Activated CD4-positive, alpha-beta T cell treated with anti-CD3 and anti-CD28 coated beads for 4 hours (primary cell): Measurements from ENCODE around the gene SNX12.
A peak's percentile ranks its signal among the peaks of the same experiment; 100 is the strongest.

Source experiments
- DNase-seq, 2 donors: peaks; one replicate each; pipeline ENCODE4 v3.0.0-alpha.2; 2020

Gene SNX12

DNA sequence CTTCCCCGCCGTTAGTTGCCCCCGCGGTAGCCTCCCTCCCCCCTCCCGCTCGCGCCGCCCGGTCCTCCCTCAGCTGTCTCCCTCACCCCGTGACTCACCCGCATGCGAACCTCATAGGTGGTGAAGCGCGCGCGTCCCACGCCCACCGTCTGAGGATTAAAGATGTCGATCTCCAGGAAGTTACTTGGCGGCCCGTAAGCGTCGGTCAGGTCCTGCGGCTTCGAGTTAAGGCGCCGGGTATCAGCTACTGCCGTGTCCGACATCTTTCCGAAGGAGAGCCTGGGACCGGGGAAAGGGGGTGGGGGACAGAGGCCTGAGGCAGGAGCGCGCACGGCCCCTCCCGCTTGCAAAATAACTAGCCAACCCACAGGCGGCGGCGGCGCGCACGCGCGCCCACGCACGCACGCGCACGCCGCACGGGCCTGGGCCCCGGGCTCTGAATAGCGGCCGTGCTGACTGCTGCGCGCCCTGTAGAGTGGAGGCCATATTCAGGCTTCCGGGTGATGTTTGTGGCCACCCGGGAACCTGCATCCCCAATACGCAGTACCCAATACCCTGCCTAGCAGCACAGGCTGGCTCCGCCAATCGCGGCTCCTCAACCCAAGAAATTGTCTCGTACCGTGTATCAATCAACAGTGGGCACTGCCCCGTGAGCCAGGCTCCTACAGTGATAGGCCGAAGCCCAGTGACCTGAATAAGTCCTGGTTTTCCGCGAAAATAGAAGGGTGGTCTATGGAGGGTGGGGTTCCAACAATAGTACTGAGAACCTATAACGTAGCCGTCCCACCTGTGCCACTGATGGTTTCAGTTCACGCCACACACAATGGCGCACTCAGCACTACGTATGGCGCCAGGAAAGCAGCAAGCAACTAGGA is at the start of gene SNX12:
TSS of gene SNX12 (minus strand) at position 291 of the 875 bp plus-strand sequence. CDS start at position 263, 28 bp downstream.
- peak; percentile 82 to 87 for DNase-seq

DNA sequence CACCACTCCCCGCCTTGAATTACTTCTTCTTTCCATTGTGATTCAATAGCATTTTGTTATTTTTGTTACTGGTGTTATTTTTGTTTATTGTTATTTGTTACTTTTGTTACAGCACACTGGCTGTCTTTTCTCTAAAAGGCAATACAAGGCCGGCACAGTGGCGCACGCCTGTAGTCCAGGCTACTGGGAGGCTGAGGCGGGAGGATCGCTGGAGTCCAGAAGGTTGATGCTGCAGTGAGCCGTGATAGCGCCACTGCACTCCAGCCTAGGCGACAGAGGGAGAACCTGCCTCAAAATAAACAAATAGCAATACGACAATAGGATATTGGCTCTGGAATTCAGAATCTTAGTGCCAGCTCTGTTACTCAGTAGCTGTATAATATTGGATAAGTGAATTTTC is 49.2 kb upstream of the SNX12 start:
- DNase-seq: no peak

DNA sequence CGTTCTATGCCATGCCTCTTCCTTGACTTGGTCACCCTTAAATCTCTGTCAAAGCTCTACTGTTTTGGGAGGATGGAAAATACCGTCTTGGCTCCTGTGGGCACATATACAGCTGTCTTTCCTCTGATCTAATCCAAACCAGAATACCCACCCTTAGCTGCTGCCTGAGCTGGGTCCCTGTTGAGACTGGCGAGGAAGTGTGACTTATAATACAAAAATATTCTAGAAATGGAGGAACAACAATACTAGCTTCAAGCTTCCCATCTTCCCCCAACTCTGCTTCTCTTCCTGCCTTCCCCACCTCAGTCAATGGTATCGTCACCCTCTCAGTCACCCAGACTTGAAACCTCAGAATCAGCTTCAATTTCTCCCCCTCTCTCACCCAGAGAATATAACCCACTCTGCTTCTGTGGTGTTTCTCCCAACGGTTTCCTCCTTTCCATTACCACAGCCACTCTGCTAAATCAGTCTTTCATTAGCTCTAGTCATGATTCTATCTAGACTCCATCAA is 43.8 kb upstream of the SNX12 start:
- DNase-seq: peak; percentile 26 to 44

DNA sequence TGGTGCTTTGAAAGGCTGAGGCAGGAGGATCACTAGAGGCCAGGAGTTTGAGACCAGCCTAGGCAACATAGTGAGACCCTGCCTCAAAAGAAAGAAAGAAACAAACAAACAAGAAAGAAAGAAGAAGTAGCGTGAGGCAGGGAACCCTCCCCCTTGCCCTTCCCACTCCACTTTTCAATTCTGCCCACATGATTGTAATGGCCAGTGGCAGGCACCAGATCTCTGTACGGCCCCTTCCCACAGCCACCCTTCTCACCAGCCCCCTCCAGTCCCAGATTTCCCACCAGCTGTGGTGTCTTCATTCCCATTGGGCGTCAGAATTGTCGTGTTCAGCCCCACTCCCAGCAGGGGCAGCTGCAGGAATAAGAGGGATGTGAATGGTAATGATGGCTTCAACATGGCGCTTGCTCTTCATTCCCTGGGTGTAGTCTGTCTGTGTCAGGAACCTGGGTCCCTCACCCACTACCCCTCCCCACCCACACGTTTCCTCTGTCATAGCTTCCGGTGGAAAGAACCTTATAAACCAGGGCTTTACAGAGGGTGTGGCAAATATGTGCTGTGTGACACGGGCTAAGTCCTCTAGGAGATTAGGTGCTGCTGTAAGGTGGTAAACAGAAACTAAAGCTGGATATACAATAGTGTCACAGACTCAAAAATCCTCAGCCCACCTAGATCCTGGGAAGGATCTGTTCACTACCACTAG is 43.2 kb upstream of the SNX12 start, which contains the start of gene IL2RG:
TSS of gene IL2RG (minus strand) at position 437 of the 703 bp plus-strand sequence. CDS start at position 399, 38 bp downstream.
- DNase-seq: peak; percentile 77 to 86

DNA sequence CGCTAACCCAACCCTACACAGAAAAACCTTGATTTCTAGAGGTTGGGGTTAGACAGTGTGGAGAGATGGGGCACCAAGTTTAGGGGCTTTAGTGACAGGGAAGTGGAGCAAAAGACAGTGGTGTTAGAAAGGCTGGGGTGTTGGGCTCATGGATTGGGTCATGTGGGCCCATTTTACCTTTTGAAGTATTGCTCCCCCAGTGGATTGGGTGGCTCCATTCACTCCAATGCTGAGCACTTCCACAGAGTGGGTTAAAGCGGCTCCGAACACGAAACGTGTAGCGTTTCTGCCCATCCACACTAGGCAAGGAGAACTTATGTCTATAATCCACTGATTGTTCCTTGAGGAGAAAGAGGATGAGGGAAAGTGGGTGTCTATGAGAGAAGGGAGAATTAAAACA is 40.9 kb upstream of the SNX12 start:
- no peak for DNase-seq

DNA sequence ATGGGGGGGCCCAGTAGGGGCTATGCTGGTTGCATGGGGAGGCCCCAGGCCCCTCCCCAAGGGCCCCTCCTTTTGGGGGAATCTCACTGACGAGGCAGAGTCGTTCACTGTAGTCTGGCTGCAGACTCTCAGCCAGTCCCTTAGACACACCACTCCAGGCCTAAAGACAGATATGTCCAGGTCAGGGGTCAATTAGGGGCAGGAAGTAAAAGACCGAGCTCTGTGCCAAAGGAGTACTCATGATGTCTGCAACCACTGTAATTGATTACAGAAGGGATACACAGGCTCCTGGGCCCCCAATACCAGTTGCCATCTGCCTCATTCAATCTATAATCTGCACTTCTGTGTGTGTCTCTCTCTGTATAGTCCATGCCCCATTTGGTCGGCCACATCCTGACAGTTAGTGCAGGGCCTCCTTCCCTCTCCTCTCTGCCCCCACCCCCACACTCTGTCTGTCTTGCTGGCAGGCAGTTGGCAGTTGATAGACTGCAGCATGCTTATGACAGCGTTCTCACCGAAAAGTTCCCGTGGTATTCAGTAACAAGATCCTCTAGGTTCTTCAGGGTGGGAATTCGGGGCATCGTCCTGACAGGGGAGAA is 39.7 kb upstream of the SNX12 start:
- no peak for DNase-seq

DNA sequence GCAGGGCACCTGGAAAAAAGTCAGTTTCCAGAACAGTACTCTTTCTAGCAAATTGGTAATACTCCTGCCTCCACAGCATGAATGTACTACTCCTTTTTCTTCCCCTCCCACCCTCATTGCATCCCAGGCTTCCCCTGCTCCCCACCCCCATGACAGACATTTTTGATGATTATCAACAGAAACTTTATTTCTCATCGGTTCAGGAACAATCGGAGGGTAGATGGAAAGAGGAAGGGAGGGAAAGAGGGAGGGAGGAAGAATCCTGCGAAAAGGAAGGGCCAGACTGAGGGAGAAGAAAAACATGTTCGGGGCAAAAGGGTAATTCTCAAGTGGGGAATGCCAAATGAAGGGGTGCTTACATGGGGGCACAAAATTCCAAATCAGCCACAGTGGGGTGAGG is 39.1 kb upstream of the SNX12 start:
- DNase-seq: no peak

DNA sequence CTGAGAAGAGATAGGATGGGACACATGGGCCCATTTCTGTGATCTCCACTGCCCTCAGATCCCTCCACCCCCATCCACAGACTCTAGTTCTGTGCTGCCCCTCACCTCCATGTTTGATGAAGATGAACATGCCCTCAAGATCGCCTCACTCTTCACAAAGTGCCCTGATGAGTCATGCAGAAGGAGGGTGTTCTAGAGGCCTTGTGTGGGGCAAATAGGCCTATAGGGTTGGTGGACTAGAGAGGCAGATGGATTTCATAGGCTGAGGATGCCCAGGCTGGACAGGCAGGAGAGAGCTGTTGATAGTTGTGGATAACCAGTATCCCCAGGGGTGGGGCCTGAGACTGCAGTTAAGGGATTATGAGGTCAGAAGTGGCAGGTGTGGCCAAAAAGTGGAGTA is 38.3 kb upstream of the SNX12 start, which contains the start of gene CXorf65:
TSS of gene CXorf65 (minus strand) at position 314 of the 400 bp plus-strand sequence. CDS start at position 130, 184 bp downstream.
- peak in 1 of 2 donors; percentile 38 for DNase-seq

DNA sequence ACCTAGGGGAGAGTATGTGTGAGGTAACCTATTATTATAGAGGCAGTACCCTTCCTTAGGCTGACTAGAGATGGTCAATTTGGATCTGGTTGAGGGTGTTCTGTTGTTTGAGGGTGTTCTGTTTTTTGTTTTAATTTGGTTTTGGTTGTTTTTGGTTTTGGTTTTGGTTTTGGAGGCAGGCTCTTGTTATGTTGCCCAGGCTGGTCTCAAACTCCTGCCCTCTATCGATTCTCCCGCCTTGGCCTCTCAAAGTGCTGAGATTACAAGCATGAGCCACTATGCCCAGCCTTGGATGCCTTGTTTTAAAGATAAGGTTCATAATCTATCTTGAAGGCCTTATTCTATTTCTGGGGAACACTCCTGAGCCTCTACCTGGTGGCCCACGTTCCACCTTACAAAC is 37.5 kb upstream of the SNX12 start:
- DNase-seq: no peak

DNA sequence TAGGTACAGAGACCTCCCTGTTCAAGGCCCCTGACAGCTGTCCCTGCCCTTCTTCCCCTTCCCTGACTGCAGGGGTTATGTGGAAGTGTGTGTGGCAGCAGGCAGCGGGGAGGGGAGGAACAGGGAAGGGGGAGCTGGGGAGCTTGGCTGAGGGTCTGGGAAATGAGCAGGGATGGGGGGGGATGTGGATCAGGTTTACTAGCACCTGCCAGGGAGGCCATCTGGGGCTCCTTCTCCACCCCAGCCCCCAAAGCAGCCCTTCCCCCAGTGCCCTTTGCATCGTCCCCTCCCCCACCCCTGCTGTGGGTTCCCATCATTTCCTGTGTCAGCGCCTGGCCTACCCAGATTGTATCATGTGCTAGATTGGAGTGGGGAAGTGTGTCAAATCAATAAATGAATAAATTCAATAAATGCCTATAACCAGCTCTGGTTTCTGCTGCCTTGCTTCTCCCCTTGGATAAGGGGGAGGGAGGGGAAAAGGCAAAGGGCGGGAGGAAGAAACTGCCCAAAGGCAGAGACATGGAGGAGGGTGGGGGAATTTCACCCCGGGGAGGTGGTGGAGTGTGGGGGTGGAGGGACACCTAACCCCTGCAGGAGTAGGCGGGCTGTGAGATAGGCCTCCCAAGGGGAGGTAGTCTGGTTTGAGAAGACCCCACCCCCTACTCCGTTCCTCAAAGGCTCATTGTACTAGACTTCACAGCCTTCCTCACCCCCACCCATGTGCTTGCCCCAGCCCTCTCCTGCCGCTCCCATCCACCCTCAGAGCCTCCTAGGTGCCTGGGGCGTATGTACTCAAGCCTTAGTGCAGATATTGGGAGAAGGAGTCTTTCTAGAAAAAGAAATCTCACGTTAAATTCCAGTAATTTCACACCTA is 35.2 kb upstream of the SNX12 start:
- DNase-seq: peak; percentile 57 to 58

DNA sequence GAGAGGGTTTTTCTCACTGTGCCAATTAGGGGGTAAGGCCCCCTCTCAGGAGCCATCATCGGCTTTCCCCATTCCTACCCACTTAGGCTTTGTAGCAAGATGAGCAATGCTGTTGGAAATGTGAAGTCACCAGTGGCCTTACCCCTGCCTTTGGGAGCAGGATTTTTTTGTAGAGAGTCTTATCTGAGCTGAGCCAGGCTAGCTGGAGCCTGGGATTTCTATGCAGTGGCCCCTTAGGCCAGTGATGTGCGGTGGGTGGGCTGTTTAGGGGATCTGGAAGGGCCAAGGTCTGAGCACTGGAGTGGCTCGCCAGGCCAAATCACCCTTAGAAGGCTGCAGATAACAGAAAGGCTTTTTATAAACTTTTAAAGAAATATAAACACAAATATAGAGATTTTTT is 34.2 kb upstream of the SNX12 start:
- no peak for DNase-seq

DNA sequence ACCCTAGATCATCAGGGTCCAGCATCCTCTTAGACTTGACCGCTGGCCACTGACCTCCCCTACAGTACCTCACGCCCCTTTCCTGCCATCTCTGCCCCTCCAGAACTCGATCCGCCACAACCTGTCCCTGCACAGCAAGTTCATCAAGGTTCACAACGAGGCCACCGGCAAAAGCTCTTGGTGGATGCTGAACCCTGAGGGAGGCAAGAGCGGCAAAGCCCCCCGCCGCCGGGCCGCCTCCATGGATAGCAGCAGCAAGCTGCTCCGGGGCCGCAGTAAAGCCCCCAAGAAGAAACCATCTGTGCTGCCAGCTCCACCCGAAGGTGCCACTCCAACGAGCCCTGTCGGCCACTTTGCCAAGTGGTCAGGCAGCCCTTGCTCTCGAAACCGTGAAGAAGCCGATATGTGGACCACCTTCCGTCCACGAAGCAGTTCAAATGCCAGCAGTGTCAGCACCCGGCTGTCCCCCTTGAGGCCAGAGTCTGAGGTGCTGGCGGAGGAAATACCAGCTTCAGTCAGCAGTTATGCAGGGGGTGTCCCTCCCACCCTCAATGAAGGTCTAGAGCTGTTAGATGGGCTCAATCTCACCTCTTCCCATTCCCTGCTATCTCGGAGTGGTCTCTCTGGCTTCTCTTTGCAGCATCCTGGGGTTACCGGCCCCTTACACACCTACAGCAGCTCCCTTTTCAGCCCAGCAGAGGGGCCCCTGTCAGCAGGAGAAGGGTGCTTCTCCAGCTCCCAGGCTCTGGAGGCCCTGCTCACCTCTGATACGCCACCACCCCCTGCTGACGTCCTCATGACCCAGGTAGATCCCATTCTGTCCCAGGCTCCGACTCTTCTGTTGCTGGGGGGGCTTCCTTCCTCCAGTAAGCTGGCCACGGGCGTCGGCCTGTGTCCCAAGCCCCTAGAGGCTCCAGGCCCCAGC is 32.7 kb upstream of the SNX12 start:
- DNase-seq: no peak

DNA sequence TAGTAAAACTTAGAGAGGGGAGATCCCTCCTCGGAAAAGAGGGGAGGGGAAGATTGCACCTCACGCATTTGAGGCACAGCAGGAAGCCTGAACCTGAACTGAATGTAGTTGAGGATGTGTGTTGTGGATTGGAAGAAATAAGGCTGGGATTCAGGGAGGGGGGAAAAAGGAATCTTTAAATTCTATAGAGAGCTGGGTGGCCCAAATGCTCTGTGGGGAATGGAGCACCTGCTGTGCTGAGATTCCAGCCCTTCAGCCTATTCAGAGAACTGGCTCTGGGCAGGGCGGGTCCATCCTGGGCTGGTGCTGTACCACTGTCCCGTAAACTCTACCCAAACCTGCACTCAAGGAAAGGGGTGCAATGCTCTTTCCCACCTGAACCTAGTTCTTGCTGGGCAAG is 31.6 kb upstream of the SNX12 start:
- DNase-seq: no peak

DNA sequence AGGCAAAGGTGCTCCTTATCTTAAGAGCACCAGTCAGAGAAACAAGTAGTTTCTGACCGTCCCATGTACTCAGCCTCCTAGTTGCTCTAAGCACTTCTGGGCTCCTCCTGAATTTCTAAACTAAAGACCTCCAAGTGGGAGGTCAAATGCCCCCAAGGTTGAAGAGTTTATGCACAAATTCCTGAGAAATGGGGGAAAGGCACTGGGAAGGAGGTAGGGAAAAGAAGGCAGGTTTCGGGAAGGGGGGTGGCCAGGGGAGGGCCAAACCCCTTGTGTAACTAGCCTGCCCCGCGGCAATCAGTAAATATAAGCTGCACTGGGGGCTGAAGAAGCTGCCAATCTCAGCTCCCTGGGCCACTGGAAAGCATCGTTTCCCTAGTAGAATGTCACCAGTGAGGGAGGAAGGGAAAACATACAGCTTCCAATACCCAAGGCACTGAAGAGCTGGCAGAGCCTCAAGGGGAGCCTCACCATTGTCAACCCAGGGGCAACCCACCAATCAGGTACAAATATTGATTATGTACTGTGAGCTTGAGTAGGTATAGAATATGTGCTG is 30.9 kb upstream of the SNX12 start:
- no peak for DNase-seq

DNA sequence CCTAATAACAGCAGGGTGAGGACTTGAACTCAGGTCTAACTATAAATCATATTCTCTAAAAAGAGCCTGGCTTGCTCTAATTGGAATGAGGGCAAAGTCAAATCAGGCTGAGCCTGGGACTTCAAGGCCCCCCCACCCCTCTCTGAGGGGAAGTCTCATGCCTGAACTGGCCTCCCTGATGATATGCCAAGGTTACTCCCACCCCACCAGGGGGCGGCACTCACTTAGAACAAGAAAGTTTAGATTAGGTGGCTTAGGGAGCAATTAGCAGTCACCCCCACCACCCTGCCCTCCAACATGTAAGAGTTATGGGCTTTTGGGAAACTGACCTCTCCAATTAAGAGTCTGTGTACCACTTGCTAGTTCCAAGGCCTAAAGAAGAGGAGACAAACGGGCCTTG is 30.2 kb upstream of the SNX12 start:
- DNase-seq: peak; percentile 79 to 87

DNA sequence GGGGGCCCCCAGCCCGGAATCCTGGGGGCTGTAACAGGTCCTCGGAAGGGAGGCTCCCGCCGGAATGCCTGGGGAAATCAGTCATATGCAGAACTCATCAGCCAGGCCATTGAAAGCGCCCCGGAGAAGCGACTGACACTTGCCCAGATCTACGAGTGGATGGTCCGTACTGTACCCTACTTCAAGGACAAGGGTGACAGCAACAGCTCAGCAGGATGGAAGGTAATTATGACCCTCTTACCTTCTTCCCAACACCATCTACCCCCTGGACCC is 28.6 kb upstream of the SNX12 start:
- no peak for DNase-seq

DNA sequence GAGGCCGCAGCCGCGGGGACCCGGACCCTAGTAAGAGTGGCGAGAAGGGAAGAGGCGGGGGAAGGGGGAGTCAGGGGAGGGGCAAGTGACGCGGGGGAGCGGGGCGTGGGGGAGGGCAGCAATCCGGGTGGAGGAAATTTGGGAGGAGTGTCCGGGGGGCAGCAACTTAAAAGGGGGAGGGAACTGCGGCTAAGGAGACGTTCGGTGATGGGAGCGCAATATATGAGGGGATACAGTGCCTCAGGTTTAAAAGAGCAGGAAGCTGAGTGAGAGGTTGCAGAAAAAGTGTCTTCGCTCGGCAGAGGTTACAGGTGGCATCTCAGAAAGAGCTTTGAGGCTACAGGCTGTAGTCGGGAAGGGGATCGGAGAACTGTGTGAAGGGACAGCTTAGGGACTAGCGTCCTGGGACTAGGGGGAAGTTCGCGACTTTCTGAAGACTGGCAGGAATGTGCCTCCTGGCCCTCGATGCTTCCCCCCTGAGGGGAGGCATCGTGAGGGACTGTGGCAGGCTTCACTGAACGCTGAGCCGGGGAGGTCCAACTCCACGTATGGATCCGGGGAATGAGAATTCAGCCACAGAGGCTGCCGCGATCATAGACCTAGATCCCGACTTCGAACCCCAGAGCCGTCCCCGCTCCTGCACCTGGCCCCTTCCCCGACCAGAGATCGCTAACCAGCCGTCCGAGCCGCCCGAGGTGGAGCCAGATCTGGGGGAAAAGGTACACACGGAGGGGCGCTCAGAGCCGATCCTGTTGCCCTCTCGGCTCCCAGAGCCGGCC is 28.0 kb upstream of the SNX12 start:
- DNase-seq: no peak

DNA sequence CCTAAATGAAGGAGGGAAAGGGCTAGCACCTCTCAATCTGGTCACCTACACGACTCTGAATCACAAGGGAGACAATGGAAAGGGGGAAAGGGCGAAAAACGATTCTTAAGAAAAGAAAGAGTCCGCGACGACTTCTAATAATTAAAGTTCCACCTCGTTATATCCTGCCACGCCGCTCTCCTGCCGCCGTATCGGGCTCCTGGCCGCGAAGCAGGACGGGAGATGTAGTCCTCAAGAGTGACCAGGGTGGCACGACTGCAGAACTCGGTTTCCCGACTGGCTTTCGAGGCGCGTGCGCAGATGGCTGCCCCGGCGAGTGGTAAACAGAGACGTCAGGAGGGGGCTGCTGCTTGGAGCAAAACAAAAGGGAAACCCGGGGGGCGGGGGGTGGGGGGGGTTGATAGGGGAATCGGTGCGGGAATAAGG is 27.4 kb upstream of the SNX12 start, which contains the start of gene FOXO4:
TSS of gene FOXO4 (plus strand) at position 297 of the 426 bp plus-strand sequence. CDS start 678 bp downstream, outside the sequence.
- DNase-seq: peak; percentile 84 to 85

DNA sequence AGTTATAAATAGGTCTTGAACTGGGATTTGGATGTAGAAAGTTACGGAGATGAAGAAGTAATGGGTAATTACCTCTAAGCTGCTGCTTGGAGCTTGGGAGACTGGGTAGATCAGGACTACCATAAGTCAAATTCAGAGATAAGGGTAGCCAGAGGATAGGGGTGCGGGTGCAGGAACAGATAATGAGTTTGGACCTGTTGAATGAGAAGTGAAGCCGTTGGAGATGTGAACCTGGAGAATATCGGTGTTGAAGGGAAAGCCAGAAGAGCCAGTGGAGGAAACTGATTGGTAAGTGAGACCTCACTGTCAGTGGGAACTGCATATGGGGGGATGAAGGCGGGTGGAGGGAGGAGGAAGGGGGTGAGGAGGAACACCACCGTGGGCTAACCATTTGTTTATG is 26.9 kb upstream of the SNX12 start:
- DNase-seq: no peak

DNA sequence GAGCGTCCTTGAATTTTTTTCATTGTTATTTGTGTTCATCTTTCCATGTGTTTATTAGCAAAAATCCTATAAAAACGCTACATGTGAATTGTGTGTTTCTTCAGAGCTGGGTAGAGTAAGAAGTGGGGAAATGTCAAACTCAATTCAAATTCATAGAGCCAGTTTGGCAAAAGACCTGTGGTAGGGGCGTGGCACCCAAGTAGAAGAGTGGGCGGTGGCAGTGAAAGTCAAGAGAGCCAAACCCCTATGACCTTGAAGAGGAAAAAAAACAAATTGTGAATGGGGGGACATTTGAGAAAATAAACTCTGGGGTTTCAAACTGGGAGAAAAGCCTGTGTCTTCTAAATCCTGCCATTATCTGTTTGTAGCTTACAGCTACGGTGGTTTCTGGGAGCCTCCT is 23.1 kb upstream of the SNX12 start:
- DNase-seq: no peak
